NCI-H345 treated with DMSO at 0.1 percent for 48 hours (cell line): ENCODE data around the gene SRSF12.
"Not testable (repeated sequence)": the region's sequence is repeated elsewhere in the genome, so short reads cannot be mapped to it uniquely, and the experiment has no call there.

Experiments used
- DNase-seq: peaks from one replicate; lab custom pipeline; 2025; ENCODE audit not compliant: unreplicated experiment; lab: John Stamatoyannopoulos, UW

The SRSF12 gene

GRCh38 chr6:89073014-89073620 lies 44.8 kb downstream of the SRSF12 start:
- no peak for DNase-seq

- DNase-seq = no peak
These were observed 46.8 kb downstream of the SRSF12 start for GRCh38 chr6:89071036-89071435.

GRCh38 chr6:89069536-89070163 lies 48.2 kb downstream of the SRSF12 start:
- no peak for DNase-seq

- DNase-seq = no peak
These were observed 49.2 kb downstream of the SRSF12 start for GRCh38 chr6:89068695-89069094.

- DNase-seq = no peak
These were observed 50.1 kb downstream of the SRSF12 start for GRCh38 chr6:89067796-89068195.

GRCh38 chr6:89066940-89067646 lies 50.8 kb downstream of the SRSF12 start:
- no peak for DNase-seq

GRCh38 chr6:89066121-89066520 lies 51.8 kb downstream of the SRSF12 start:
- not testable (repeated sequence) for DNase-seq

GRCh38 chr6:89064931-89065330 lies 52.9 kb downstream of the SRSF12 start:
- not testable (repeated sequence) for DNase-seq

- DNase-seq = no peak
These were observed 54.0 kb downstream of the SRSF12 start for GRCh38 chr6:89063881-89064280.

GRCh38 chr6:89059227-89059626 lies 58.6 kb downstream of the SRSF12 start:
- DNase-seq = no peak

- no peak for DNase-seq
These were observed 59.2 kb downstream of the SRSF12 start for GRCh38 chr6:89058627-89059026.

GRCh38 chr6:89057759-89058158 lies 60.1 kb downstream of the SRSF12 start:
- DNase-seq = no peak

GRCh38 chr6:89054208-89054607 lies 63.7 kb downstream of the SRSF12 start:
- no peak for DNase-seq

- no peak for DNase-seq
These were observed 66.2 kb downstream of the SRSF12 start for GRCh38 chr6:89051676-89052075.

- no peak for DNase-seq
These were observed 67.2 kb downstream of the SRSF12 start for GRCh38 chr6:89050697-89051096.

- no peak for DNase-seq
These were observed 67.7 kb downstream of the SRSF12 start for GRCh38 chr6:89050155-89050554.

GRCh38 chr6:89048985-89049384 lies 68.9 kb downstream of the SRSF12 start:
- DNase-seq = no peak

GRCh38 chr6:89048288-89048923 lies 69.5 kb downstream of the SRSF12 start:
- DNase-seq = no peak

GRCh38 chr6:89047473-89047872 lies 70.4 kb downstream of the SRSF12 start:
- no peak for DNase-seq
